Measurements from ENCODE around the gene BTLA.

Gene BTLA

DNA sequence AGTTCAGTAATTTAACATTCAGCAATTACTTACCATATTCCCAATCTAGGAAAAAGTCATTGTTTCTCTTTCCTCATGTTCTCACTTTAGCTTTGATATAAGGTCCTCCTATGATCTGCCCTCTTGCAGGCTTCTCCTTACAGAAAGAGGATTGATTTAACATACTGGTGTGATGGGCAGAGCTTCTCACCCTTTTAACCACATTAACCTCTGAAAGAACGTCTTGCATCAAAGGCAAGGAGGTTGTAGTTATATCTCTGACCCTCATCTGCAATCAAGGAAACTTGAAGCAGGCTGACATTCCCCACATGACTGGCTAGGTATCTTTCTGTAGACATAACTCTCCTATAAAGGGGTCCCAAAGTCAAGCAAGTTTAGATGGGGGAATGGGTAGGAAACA, 39.5 kb downstream of the BTLA start:
- no peak overlapping the region for H3K9ac ChIP-seq
- no peaks in the 10 kb centered on the region for H3K4me1 ChIP-seq
- no peaks in the 10 kb centered on the region for H3K27me3 ChIP-seq (ENCODE audit: control insufficient read depth, insufficient read depth, low read length)
- TF ChIP-seq, protein P1, sequence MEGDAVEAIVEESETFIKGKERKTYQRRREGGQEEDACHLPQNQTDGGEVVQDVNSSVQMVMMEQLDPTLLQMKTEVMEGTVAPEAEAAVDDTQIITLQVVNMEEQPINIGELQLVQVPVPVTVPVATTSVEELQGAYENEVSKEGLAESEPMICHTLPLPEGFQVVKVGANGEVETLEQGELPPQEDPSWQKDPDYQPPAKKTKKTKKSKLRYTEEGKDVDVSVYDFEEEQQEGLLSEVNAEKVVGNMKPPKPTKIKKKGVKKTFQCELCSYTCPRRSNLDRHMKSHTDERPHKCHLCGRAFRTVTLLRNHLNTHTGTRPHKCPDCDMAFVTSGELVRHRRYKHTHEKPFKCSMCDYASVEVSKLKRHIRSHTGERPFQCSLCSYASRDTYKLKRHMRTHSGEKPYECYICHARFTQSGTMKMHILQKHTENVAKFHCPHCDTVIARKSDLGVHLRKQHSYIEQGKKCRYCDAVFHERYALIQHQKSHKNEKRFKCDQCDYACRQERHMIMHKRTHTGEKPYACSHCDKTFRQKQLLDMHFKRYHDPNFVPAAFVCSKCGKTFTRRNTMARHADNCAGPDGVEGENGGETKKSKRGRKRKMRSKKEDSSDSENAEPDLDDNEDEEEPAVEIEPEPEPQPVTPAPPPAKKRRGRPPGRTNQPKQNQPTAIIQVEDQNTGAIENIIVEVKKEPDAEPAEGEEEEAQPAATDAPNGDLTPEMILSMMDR (IDR thresholded peaks at IDR 0.05) = no peak
- no peaks in the 10 kb centered on the region for H3K9me3 ChIP-seq (ENCODE audit: control insufficient read depth, low read length)
- no peaks in the 10 kb centered on the region for H3K79me2 ChIP-seq
- H3K36me3 ChIP-seq (ENCODE audit: control insufficient read depth, insufficient read depth, low read length) = no peaks in the 10 kb centered on the region
- no peak overlapping the region for H3K4me2 ChIP-seq (ENCODE audit: low read length)
- H2AFZ ChIP-seq = no peak overlapping the region
- no peak overlapping the region for H3K27ac ChIP-seq
- no peak overlapping the region for H3K4me3 ChIP-seq (ENCODE audit: low read depth, low read length)

DNA sequence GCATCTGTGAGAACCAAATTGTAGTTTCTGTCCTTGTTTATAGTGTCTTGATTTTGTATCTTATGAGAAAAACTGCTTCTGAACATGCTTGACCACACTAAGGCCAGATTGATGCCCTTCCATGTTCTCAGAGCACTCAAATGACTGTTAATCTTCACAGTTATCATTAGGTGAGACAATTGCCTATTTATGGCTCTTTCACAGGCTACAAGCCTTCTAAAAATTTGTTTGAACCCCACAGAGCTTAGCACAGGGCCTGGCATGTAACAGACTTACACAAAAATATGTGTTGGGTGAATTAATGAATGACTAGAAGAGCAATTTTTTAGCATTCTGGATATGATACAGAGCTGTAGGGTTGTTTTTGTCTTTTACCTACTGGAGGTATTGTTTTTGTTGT, 43.1 kb downstream of the BTLA start:
- Histone ChIP-seq H3K36me3 (ENCODE audit: control insufficient read depth, insufficient read depth, low read length) (no peaks in the 10 kb centered on the region), H3K27ac (no peak overlapping the region), H3K9me3 (ENCODE audit: control insufficient read depth, low read length) (no peaks in the 10 kb centered on the region), H3K4me3 (ENCODE audit: low read depth, low read length) (no peak overlapping the region), H3K4me2 (ENCODE audit: low read length) (no peak overlapping the region), H3K4me1 (no peaks in the 10 kb centered on the region), H3K79me2 (no peaks in the 10 kb centered on the region), H3K27me3 (ENCODE audit: control insufficient read depth, insufficient read depth, low read length) (no peaks in the 10 kb centered on the region), H2AFZ (no peak overlapping the region), H3K9ac (no peak overlapping the region)
- TF ChIP-seq, protein P1 (IDR thresholded peaks at IDR 0.05) = no peak

DNA sequence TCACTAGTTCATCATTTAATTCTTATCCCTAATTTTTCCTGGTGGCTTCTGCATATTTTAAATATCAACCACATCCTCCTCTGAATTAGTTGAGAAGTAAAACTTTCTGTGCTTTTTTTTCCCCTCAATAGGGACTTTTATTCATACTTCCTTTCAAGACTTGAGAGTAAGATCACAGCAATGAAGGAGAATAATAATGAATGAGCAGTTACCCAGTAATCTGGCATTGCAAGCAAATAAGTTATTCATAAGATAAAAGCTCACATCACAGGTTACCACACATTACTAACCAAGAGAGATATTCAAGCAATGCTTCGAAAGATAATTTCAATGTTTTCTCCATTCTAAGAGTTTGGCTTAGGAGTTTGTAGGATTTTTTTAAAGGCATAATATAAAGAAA, 50.3 kb downstream of the BTLA start:
- no peaks in the 10 kb centered on the region for H3K4me1 ChIP-seq
- no peaks in the 10 kb centered on the region for H3K27me3 ChIP-seq (ENCODE audit: control insufficient read depth, insufficient read depth, low read length)
- H3K36me3 ChIP-seq (ENCODE audit: control insufficient read depth, insufficient read depth, low read length) = no peaks in the 10 kb centered on the region
- H3K27ac ChIP-seq = no peak overlapping the region
- H3K79me2 ChIP-seq = no peaks in the 10 kb centered on the region
- H2AFZ ChIP-seq = no peak overlapping the region
- TF ChIP-seq, protein P1 (IDR thresholded peaks at IDR 0.05) = no peak
- H3K4me3 ChIP-seq (ENCODE audit: low read depth, low read length) = no peak overlapping the region
- H3K4me2 ChIP-seq (ENCODE audit: low read length) = no peak overlapping the region
- H3K9ac ChIP-seq = no peak overlapping the region
- no peaks in the 10 kb centered on the region for H3K9me3 ChIP-seq (ENCODE audit: control insufficient read depth, low read length)

DNA sequence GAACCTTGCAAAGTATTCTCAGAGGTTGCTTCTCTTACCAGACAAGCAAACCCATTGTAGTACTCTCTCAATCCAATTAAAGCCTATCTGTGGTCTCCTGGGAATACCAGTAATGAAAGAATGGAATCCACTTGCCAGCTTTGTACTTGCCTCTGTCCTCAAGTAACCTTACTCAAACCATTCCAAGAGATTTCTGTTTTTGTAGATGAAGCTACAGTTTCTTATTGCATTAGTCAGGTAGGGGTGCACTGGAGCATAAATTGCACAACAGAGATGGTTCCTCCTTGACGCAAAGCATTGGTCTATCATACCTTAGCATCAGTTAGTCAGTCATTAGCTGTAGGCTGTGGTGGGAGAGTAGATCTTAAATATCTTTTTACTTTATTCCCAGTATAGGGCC, 52.9 kb downstream of the BTLA start:
- H2AFZ ChIP-seq = no peak overlapping the region
- H3K27me3 ChIP-seq (ENCODE audit: control insufficient read depth, insufficient read depth, low read length) = no peaks in the 10 kb centered on the region
- no peak overlapping the region for H3K27ac ChIP-seq
- TF ChIP-seq, protein P1 (IDR thresholded peaks at IDR 0.05) = no peak
- no peak overlapping the region for H3K4me3 ChIP-seq (ENCODE audit: low read depth, low read length)
- no peaks in the 10 kb centered on the region for H3K79me2 ChIP-seq
- no peaks in the 10 kb centered on the region for H3K36me3 ChIP-seq (ENCODE audit: control insufficient read depth, insufficient read depth, low read length)
- H3K4me2 ChIP-seq (ENCODE audit: low read length) = no peak overlapping the region
- H3K4me1 ChIP-seq = no peaks in the 10 kb centered on the region
- no peaks in the 10 kb centered on the region for H3K9me3 ChIP-seq (ENCODE audit: control insufficient read depth, low read length)
- no peak overlapping the region for H3K9ac ChIP-seq

DNA sequence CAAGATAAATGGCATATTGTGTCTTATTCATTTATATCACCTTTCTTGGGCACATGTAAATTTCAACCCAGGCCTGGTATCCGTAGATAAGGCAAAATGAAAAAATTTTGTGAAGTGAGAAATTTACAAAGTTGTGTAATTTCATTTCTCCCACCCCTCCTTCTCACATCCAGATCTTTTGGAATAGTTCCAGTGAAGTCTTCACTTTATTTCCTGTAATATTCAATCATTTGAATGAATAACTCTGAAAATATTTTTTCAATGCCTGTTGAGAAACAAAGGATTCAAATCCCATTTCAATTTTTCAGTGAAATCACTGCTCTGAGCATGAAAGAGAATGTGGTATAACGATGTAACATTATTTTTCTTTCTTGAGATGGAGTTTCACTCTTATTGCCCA, 53.4 kb downstream of the BTLA start:
- Histone ChIP-seq H2AFZ (no peak overlapping the region), H3K4me1 (no peaks in the 10 kb centered on the region), H3K9ac (no peak overlapping the region), H3K4me2 (ENCODE audit: low read length) (no peak overlapping the region), H3K4me3 (ENCODE audit: low read depth, low read length) (no peak overlapping the region), H3K27ac (no peak overlapping the region), H3K36me3 (ENCODE audit: control insufficient read depth, insufficient read depth, low read length) (no peaks in the 10 kb centered on the region), H3K79me2 (no peaks in the 10 kb centered on the region), H3K27me3 (ENCODE audit: control insufficient read depth, insufficient read depth, low read length) (no peaks in the 10 kb centered on the region), H3K9me3 (ENCODE audit: control insufficient read depth, low read length) (no peaks in the 10 kb centered on the region)
- TF ChIP-seq, protein P1 (IDR thresholded peaks at IDR 0.05) = no peak
